Liver (tissue), 9 donors: ENCODE results near the gene EPHA6. TPM values are rescaled to one million over a fixed set of nuclear protein-coding genes. Genes with fewer than 3 reads are reported as not detected.

Experiments used
- DNase-seq: peaks from one replicate; pipeline ENCODE4 v3.0.0-alpha.2; 2017; ENCODE audit warnings: low spot score
- H3K27ac ChIP-seq, 2 donors: one replicate each; pipeline ENCODE4 v1.7.0; 2013; ENCODE audit warnings: inconsistent platforms in 2 of 2, low read length in 2 of 2, control low read depth in 1 of 2, low read depth in 1 of 2, mild to moderate bottlenecking in 1 of 2
- H3K27me3 ChIP-seq, 4 donors: one replicate each; pipeline versions ENCODE4 v1.6.1 to v1.7.0; 2013; ENCODE audit warnings: low read length in 3 of 4, inconsistent platforms in 1 of 4, mild to moderate bottlenecking in 1 of 4, moderate library complexity in 1 of 4; ENCODE audit not compliant: control insufficient read depth in 4 of 4, insufficient read depth in 4 of 4
- H3K36me3 ChIP-seq, 4 donors: one replicate each; pipeline versions ENCODE4 v1.6.1 to v1.7.0; 2013; ENCODE audit warnings: low read length in 3 of 4, mild to moderate bottlenecking in 3 of 4, low read depth in 1 of 4, moderate library complexity in 1 of 4; ENCODE audit not compliant: control insufficient read depth in 4 of 4, insufficient read depth in 3 of 4
- H3K4me1 ChIP-seq, 4 donors: one replicate each; pipeline versions ENCODE4 v1.6.1 to v1.7.0; 2013; ENCODE audit warnings: low read length in 3 of 4, mild to moderate bottlenecking in 3 of 4, moderate library complexity in 1 of 4; ENCODE audit not compliant: control insufficient read depth in 4 of 4, insufficient read depth in 4 of 4
- H3K4me3 ChIP-seq, 3 donors: one replicate each; pipeline versions ENCODE4 v1.6.1 to v1.7.0; 2013; ENCODE audit warnings: low read length in 3 of 3, control low read depth in 1 of 3, low read depth in 1 of 3, mild to moderate bottlenecking in 1 of 3
- H3K9ac ChIP-seq, 2 donors: one replicate each; pipeline ENCODE4 v1.7.0; 2013; ENCODE audit warnings: low read length in 2 of 2, mild to moderate bottlenecking in 2 of 2, moderate library complexity in 2 of 2, control low read depth in 1 of 2, low read depth in 1 of 2
- H3K9me3 ChIP-seq, 4 donors: one replicate each; pipeline versions ENCODE4 v1.6.1 to v1.7.0; 2013; ENCODE audit warnings: low read length in 3 of 4; ENCODE audit not compliant: control insufficient read depth in 4 of 4
- ATF3 ChIP-seq: IDR thresholded peaks from 2 replicates; pipeline ENCODE4 v1.6.1; 2016; ENCODE audit warnings: antibody characterized with exemption
- FOXA1 ChIP-seq: IDR thresholded peaks from 2 replicates; pipeline ENCODE4 v1.6.1; 2016; ENCODE audit warnings: antibody characterized with exemption
- FOXA2 ChIP-seq: IDR thresholded peaks from 2 replicates; pipeline ENCODE4 v1.6.1; 2016; ENCODE audit warnings: antibody characterized with exemption
- GABPA ChIP-seq, 2 donors: IDR thresholded peaks in 1 of 2; conservative IDR thresholded peaks in 1 of 2; 2 replicates each; pipeline ENCODE4 v1.6.1; 2016; ENCODE audit warnings: antibody characterized with exemption in 2 of 2, mild to moderate bottlenecking in 1 of 2, moderate library complexity in 1 of 2
- HNF4A ChIP-seq, 2 donors: conservative IDR thresholded peaks; 2 replicates each; pipeline ENCODE4 v1.6.1; 2016; ENCODE audit warnings: antibody characterized with exemption in 2 of 2, mild to moderate bottlenecking in 2 of 2
- HNF4G ChIP-seq: IDR thresholded peaks from 2 replicates; pipeline ENCODE4 v1.6.1; 2016; ENCODE audit warnings: antibody characterized with exemption
- MAX ChIP-seq: IDR thresholded peaks from 2 replicates; pipeline ENCODE4 v1.6.1; 2016; ENCODE audit warnings: antibody characterized with exemption
- NR2F2 ChIP-seq: IDR thresholded peaks from 2 replicates; pipeline ENCODE4 v1.6.1; 2016; ENCODE audit warnings: antibody characterized with exemption
- RAD21 ChIP-seq, 2 donors: IDR thresholded peaks; 2 replicates each; pipeline ENCODE4 v1.6.1; 2016; ENCODE audit warnings: antibody characterized with exemption in 2 of 2, mild to moderate bottlenecking in 2 of 2
- REST ChIP-seq: IDR thresholded peaks from 2 replicates; pipeline ENCODE4 v1.6.1; 2016; ENCODE audit warnings: antibody characterized with exemption, mild to moderate bottlenecking
- RXRA ChIP-seq, 2 donors: IDR thresholded peaks; 2 replicates each; pipeline ENCODE4 v1.6.1; 2017 to 2018; ENCODE audit warnings: antibody characterized with exemption in 2 of 2, mild to moderate bottlenecking in 1 of 2
- SP1 ChIP-seq: IDR thresholded peaks from 2 replicates; pipeline ENCODE4 v1.6.1; 2018; ENCODE audit warnings: antibody characterized with exemption, mild to moderate bottlenecking
- TAF1 ChIP-seq: conservative IDR thresholded peaks from 2 replicates; pipeline ENCODE4 v1.6.1; 2016; ENCODE audit warnings: antibody characterized with exemption, mild to moderate bottlenecking
- YY1 ChIP-seq: IDR thresholded peaks from 2 replicates; pipeline ENCODE4 v1.6.1; 2016; ENCODE audit warnings: antibody characterized with exemption, mild to moderate bottlenecking
- WGBS: extraction: QIAGEN DNeasy Blood & Tissue Kit; methylation state at CpG from one replicate; pipeline ENCODE4 v1.1.7; 2013; 5-methylcytosine and 5-hydroxymethylcytosine counted together
- polyA plus RNA-seq, 2 donors: library from polyadenylated mRNA; stranded (reverse) in 1 of 2; unstranded in 1 of 2; fragments of 200-250 nt in 1 of 2; fragments of >200 nt in 1 of 2; fragmentation: Nextera tagmentation in 1 of 2; extraction: Ambion mirVana in 1 of 2; gene quantifications; one replicate each; pipeline versions ENCODE4 v1.2.1 to v1.2.3, GENCODE V29; 2013 to 2015
- total RNA-seq, 2 donors: library from RNA; depleted of rRNA; stranded (reverse); fragments of >200 nt; gene quantifications; one replicate each; pipeline ENCODE4 v1.2.3, GENCODE V29; 2014
- donor health status: healthy.
- donor health status: healthy.
- donor health status: healthy.
- donor health status: healthy.
- donor health status: healthy.

The EPHA6 gene
- total and polyA plus RNA-seq, 4 donors: 0.05 to 0.17 (median 0.05) TPM; not detected in 1

GRCh38 chr3:97121386-97121785 lies 307.0 kb downstream of the EPHA6 start:
- no peak for DNase-seq
- no peaks in the 10 kb centered on the region for H3K9me3 ChIP-seq
- H3K4me1 ChIP-seq: no peaks in the 10 kb centered on the region
- 34% methylated on average over 1 of the region's 1 CpG for WGBS
- no peak overlapping the region for H3K9ac ChIP-seq
- no peaks in the 10 kb centered on the region for H3K27me3 ChIP-seq
- no peak overlapping the region for H3K27ac ChIP-seq
- no peaks in the 10 kb centered on the region for H3K36me3 ChIP-seq
- H3K4me3 ChIP-seq: no peak overlapping the region
- TF ChIP-seq YY1 (no peak), REST (no peak), RAD21 (IDR thresholded peaks at IDR 0.05) (no peak), TAF1 (no peak), HNF4G (no peak), FOXA2 (no peak), NR2F2 (no peak), MAX (no peak), SP1 (no peak), ATF3 (no peak), FOXA1 (no peak)

- no peaks in the 10 kb centered on the region for H3K36me3 ChIP-seq
- H3K27me3 ChIP-seq: no peaks in the 10 kb centered on the region
- H3K4me1 ChIP-seq: no peaks in the 10 kb centered on the region
- H3K27ac ChIP-seq: no peak overlapping the region
- no peak for TF ChIP-seq FOXA1
- TF ChIP-seq SP1: no peak
- TF ChIP-seq YY1: no peak
- no peak for TF ChIP-seq HNF4A (conservative IDR thresholded peaks at IDR 0.05)
- TF ChIP-seq RXRA (IDR thresholded peaks at IDR 0.05): no peak
- TF ChIP-seq FOXA2: no peak
- TF ChIP-seq RAD21 (IDR thresholded peaks at IDR 0.05): no peak
- no peak overlapping the region for H3K9ac ChIP-seq
- no peak overlapping the region for H3K4me3 ChIP-seq
- H3K9me3 ChIP-seq: no peaks in the 10 kb centered on the region
- WGBS: 31% methylated on average over 4 of the region's 4 CpGs
- no peak for DNase-seq
These were observed 311.6 kb downstream of the EPHA6 start for GRCh38 chr3:97125902-97126499.

- no peaks in the 10 kb centered on the region for H3K4me1 ChIP-seq
- WGBS: 72% methylated on average over 1 of the region's 1 CpG
- no peak for DNase-seq
These were observed 317.1 kb downstream of the EPHA6 start for GRCh38 chr3:97131476-97131875.

More at GRCh38 chr3:97131476-97131875, 317.1 kb downstream of the EPHA6 start:
- Histone ChIP-seq H3K36me3 (no peaks in the 10 kb centered on the region), H3K27ac (no peak overlapping the region), H3K9me3 (peaks cover 0 to 2% (median 0%) of the 10 kb centered on the region in 4 donors), H3K9ac (no peak overlapping the region), H3K4me3 (no peak overlapping the region), H3K27me3 (no peaks in the 10 kb centered on the region)
- TF ChIP-seq GABPA (IDR thresholded peaks at IDR 0.05 in 1 of 2, conservative IDR thresholded peaks at IDR 0.05 in 1 of 2) (no peak), REST (no peak), TAF1 (no peak), ATF3 (no peak), HNF4A (conservative IDR thresholded peaks at IDR 0.05) (no peak), NR2F2 (no peak), FOXA2 (no peak), MAX (no peak)
